Panc1 (cell line): ENCODE results near the gene METTL16. TPM values are rescaled to one million over a fixed set of nuclear protein-coding genes. Genes with fewer than 3 reads are reported as not detected.

Experiments used
- ATAC-seq: fragments of 200-7000 bp; cut with Tn5 transposase; 2 replicates; pipeline ENCODE4 v1.9.1; 2020; ENCODE audit warnings: mild to moderate bottlenecking, moderate library complexity
- BruUV-seq: library from RNA; stranded (reverse); fragments of 400-500 nt; replicated peaks from 2 replicates; lab custom pipeline; 2021; lab: Mats Ljungman, UMichigan
- CTCF ChIA-PET: fragments of 300-600 bp; sonication (Branson Sonifier 250); formaldehyde crosslinking; loops from one replicate; lab custom pipeline; 2022; ENCODE audit warnings: antibody characterized with exemption; lab: Charles Lee
- POLR2A ChIA-PET: fragments of 300-600 bp; sonication (Branson Sonifier 250); formaldehyde crosslinking; loops from one replicate; lab custom pipeline; 2022; ENCODE audit warnings: antibody characterized with exemption; lab: Charles Lee
- DNase-seq: peaks from one replicate; pipeline ENCODE4 v3.0.0-alpha.2; 2010; ENCODE audit warnings: low read depth, low spot score
- H3K27ac ChIP-seq: 2 replicates; pipeline ENCODE4 v1.5.1; 2011; ENCODE audit warnings: mild to moderate bottlenecking, low read length, inconsistent platforms
- H3K27me3 ChIP-seq: fragments of 200-500 bp; sonication (Bioruptor generic); 2 replicates; pipeline ENCODE4 v1.6.0; 2014; ENCODE audit warnings: low read length, inconsistent platforms; ENCODE audit not compliant: control insufficient read depth, insufficient read depth
- H3K36me3 ChIP-seq: fragments of 200-500 bp; sonication (Bioruptor generic); 2 replicates; pipeline ENCODE4 v1.5.1; 2014; ENCODE audit warnings: inconsistent platforms, mild to moderate bottlenecking, low read length, moderate library complexity; ENCODE audit not compliant: control insufficient read depth, insufficient read depth
- H3K4me1 ChIP-seq: 2 replicates; pipeline ENCODE4 v1.5.1; 2011; ENCODE audit warnings: inconsistent platforms, mild to moderate bottlenecking, low read length, moderate library complexity; ENCODE audit not compliant: control insufficient read depth, insufficient read depth
- H3K4me3 ChIP-seq, 2 experiments: 2 replicates each; pipeline ENCODE4 v1.5.1; 2011 to 2012; ENCODE audit warnings: low read depth in 2 of 2, low read length in 2 of 2, mild to moderate bottlenecking in 2 of 2, inconsistent platforms in 1 of 2, moderate library complexity in 1 of 2
- H3K9me3 ChIP-seq: fragments of 200-500 bp; sonication (Bioruptor generic); 2 replicates; pipeline ENCODE4 v1.5.1; 2014; ENCODE audit warnings: low read depth, mild to moderate bottlenecking, inconsistent platforms, low read length, moderate library complexity; ENCODE audit not compliant: control insufficient read depth, insufficient read depth
- POLR2AphosphoS5 ChIP-seq: IDR thresholded peaks from 2 replicates; pipeline ENCODE4 v1.6.1; 2012; ENCODE audit warnings: mild to moderate bottlenecking, low read depth, low read length, moderate library complexity
- SIN3A ChIP-seq: IDR thresholded peaks from 2 replicates; pipeline ENCODE4 v1.6.1; 2012; ENCODE audit warnings: low read depth, mild to moderate bottlenecking, low read length, moderate library complexity, borderline replicate concordance; ENCODE audit not compliant: insufficient read depth
- TCF7L2 ChIP-seq: IDR thresholded peaks from 2 replicates; pipeline ENCODE4 v1.6.1; 2011; ENCODE audit warnings: mild to moderate bottlenecking, low read depth, low read length, inconsistent platforms
- in situ Hi-C: cut with HindIII; loops from 2 replicates; pipeline ENCODE4 v1.10.0; 2016; ENCODE audit warnings: low sequenced_read_pairs, low pct_unique_long_range_greater_than_20kb
- intact Hi-C: fragments of 100-400 bp; cut with micrococcal nuclease; formaldehyde crosslinking; loops from one replicate; pipeline ENCODE4 v1.10.0; 2022; ENCODE audit not compliant: unreplicated experiment
- total RNA-seq: library from RNA; stranded (reverse); gene quantifications from one replicate; pipeline ENCODE4 v1.2.1, GENCODE V29; 2021; ENCODE audit not compliant: unreplicated experiment
- TF ChIP-seq, protein P1 (sequence below), 2 experiments: IDR thresholded peaks; 2 replicates each; pipeline ENCODE4 v1.6.1; 2011 to 2012; ENCODE audit warnings: low read depth in 2 of 2, control low read depth in 1 of 2, low read length in 1 of 2, mild to moderate bottlenecking in 1 of 2, moderate library complexity in 1 of 2; ENCODE audit not compliant: insufficient read depth in 1 of 2
- TF ChIP-seq, protein P2 (sequence below): fragments of 450-650 bp; IDR thresholded peaks from 2 replicates; pipeline ENCODE4 v1.5.1; 2017; ENCODE audit warnings: mild to moderate bottlenecking

METTL16 gene
- total RNA-seq, 1 experiment from 2014 or later, result 34.7 TPM

GRCh38 chr17:2452216-2452750 lies 59.4 kb downstream of the METTL16 start:
- no peaks in the 10 kb centered on the region for H3K4me1 ChIP-seq
- ChIA-PET POLR2A (no interaction called here), CTCF (no interaction called here)
- H3K4me3 ChIP-seq, result no peak overlapping the region
- TF ChIP-seq POLR2AphosphoS5 (no peak), TCF7L2 (no peak), SIN3A (no peak)
- TF ChIP-seq, protein P1, sequence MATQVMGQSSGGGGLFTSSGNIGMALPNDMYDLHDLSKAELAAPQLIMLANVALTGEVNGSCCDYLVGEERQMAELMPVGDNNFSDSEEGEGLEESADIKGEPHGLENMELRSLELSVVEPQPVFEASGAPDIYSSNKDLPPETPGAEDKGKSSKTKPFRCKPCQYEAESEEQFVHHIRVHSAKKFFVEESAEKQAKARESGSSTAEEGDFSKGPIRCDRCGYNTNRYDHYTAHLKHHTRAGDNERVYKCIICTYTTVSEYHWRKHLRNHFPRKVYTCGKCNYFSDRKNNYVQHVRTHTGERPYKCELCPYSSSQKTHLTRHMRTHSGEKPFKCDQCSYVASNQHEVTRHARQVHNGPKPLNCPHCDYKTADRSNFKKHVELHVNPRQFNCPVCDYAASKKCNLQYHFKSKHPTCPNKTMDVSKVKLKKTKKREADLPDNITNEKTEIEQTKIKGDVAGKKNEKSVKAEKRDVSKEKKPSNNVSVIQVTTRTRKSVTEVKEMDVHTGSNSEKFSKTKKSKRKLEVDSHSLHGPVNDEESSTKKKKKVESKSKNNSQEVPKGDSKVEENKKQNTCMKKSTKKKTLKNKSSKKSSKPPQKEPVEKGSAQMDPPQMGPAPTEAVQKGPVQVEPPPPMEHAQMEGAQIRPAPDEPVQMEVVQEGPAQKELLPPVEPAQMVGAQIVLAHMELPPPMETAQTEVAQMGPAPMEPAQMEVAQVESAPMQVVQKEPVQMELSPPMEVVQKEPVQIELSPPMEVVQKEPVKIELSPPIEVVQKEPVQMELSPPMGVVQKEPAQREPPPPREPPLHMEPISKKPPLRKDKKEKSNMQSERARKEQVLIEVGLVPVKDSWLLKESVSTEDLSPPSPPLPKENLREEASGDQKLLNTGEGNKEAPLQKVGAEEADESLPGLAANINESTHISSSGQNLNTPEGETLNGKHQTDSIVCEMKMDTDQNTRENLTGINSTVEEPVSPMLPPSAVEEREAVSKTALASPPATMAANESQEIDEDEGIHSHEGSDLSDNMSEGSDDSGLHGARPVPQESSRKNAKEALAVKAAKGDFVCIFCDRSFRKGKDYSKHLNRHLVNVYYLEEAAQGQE (IDR thresholded peaks at IDR 0.05; ENCODE audit: insufficient read depth in 1 of 2, low read depth in 2 of 2, low read length in 1 of 2), result no peak
- TF ChIP-seq, protein P2, sequence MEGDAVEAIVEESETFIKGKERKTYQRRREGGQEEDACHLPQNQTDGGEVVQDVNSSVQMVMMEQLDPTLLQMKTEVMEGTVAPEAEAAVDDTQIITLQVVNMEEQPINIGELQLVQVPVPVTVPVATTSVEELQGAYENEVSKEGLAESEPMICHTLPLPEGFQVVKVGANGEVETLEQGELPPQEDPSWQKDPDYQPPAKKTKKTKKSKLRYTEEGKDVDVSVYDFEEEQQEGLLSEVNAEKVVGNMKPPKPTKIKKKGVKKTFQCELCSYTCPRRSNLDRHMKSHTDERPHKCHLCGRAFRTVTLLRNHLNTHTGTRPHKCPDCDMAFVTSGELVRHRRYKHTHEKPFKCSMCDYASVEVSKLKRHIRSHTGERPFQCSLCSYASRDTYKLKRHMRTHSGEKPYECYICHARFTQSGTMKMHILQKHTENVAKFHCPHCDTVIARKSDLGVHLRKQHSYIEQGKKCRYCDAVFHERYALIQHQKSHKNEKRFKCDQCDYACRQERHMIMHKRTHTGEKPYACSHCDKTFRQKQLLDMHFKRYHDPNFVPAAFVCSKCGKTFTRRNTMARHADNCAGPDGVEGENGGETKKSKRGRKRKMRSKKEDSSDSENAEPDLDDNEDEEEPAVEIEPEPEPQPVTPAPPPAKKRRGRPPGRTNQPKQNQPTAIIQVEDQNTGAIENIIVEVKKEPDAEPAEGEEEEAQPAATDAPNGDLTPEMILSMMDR, result no peak
- intact Hi-C loops (no loop called here), in situ Hi-C loops (no loop called here)
- no peaks in the 10 kb centered on the region for H3K27me3 ChIP-seq
- H3K9me3 ChIP-seq, result no peaks in the 10 kb centered on the region
- peaks cover 2% of the 10 kb centered on the region; the same call in 1 of the 2 replicates for H3K36me3 ChIP-seq
- no peak for ATAC-seq
- no peak for DNase-seq
- BruUV-seq, result no TSS peak
- no peak overlapping the region for H3K27ac ChIP-seq

DNA sequence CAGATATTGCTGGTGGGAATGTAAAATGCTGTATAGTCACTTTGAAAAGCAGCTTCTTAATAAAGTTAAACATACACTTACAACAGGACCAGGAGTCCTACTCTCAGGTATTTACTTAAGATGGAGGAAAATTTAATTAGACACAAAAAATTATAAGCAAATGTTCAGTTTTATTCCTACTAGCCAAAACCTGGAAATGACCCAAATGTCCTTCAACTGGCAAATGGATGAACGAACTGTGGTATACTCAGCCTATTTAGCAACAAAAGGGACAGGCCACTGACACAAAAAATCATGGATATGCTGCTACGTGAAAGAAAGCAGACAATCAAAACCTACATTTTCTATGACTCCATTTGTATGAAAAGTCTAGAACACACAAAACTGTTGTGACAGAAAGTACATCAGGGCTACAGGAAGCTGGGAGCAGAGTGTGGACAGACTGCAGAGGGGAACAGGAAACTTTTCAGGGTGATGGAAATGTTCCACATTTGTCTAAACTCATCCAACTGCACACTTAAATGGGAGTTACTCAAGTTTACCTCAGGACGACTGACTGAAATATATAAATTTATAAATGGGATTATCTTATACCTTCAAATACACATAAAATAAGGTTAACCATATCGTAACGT lies 61.6 kb downstream of the METTL16 start:
- ATAC-seq (no peak), DNase-seq (no peak)
- CTCF ChIA-PET, result no interaction called here
- no peak overlapping the region for H3K27ac ChIP-seq
- no peaks in the 10 kb centered on the region for H3K27me3 ChIP-seq
- H3K4me1 ChIP-seq, result no peaks in the 10 kb centered on the region
- POLR2A ChIA-PET, result no interaction called here
- in situ Hi-C loops (no loop called here), intact Hi-C loops (no loop called here)
- H3K9me3 ChIP-seq, result no peaks in the 10 kb centered on the region
- TF ChIP-seq SIN3A (no peak), TCF7L2 (no peak), POLR2AphosphoS5 (no peak)
- TF ChIP-seq, protein P2, result no peak
- TF ChIP-seq, protein P1 (IDR thresholded peaks at IDR 0.05; ENCODE audit: insufficient read depth in 1 of 2, low read depth in 2 of 2, low read length in 1 of 2), result no peak
- no peak overlapping the region for H3K4me3 ChIP-seq
- BruUV-seq, result no TSS peak
- peaks cover 2% of the 10 kb centered on the region; the same call in 1 of the 2 replicates for H3K36me3 ChIP-seq
